CD4-positive, alpha-beta T cell treated with Interleukin-10 for 1 hour (primary cell): ENCODE results near the gene TMEM108.

ENCODE experiments used
- DNase-seq: peaks from one replicate; pipeline ENCODE4 v3.0.0-alpha.2; 2020

The TMEM108 gene

DNA sequence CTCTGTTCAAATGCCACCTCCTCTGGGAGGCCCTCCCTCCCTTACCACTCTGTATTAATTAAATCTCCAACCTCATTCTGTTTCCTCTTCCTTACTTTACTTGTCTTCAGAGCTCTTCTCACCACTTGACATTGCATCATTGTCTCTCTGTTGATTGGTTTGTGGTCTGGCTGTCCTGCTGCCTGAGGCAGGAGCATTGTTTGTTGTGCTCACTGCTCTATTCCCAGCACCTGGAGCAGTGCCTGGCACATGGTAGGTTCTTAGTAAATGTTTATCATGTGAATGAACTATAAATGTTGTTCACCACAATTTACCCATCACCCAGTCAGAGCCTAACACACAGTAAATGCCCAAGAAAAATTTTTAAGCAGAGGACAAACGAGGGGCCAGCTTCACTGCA is 355.0 kb downstream of the TMEM108 start:
- no peak for DNase-seq

DNA sequence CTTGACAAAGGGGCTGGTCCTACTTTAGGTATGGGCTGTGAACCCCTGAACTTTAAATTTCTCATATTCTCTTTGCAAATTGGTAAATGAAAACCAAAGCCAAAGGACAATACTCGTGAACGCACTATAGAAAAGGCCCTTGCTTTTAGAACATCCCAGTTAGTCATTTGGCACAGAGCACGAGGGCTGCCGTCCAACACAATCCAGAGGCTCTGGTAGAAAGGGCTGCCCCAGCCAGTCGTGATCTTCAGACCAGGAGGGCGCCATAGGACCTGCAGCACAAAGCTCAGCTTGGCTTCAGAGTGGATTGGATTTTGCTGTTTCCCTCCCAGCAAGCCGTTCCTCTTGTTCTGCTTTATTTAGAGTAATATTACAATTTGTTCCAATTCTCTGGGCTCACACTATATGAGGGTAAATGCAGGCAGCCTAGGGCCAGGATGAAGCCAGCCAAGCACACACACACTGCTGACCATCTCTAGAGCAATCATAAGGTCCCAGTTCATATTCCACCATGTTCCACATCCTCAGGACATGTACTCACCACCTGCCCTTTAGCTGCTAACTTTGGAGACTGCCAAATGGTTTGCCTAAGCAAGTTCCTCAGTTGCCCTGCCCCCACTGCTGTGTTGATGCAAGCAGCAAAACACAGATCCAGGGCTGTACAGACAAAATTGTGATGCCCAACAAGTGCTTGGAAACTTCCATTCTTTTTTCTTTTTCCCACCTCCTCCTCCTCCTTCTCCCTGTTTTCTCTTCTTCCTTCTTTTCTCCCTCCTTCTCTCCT is 355.7 kb downstream of the TMEM108 start:
- DNase-seq: no peak

DNA sequence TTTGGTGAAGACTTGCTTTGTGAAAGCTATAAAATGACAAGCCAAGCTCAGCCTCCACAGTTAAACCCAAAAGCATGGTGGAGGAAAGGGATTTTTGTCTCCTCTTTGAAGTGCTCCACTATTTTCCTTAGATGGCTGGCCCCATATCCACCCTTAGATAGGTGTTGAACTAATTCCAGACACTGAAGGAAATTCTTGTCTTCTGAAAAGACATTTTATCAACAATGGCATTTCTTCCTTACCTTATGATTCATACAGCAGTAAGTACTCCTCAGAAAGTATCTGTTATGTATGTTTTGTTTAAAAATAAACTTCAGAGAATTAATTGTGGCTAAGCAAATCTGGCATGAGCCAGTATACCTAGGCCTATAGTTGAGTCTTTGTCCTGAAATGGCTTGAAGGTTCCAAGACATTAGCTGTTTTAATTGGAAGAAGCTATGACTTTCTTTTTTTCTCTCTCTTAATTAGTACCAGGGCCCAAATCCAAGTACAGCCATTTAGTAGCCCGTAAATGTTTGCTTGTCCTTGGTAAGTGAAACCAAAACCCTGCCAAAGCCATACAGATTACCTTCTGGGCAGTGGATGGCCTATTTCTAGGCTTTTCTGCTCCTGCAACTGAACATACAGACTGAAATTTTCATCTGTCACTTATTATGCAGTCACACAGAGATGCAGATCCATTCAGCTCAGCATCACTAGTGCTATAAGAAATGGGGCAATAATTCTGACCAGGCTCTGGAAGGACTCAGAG is 356.5 kb downstream of the TMEM108 start:
- no peak for DNase-seq

DNA sequence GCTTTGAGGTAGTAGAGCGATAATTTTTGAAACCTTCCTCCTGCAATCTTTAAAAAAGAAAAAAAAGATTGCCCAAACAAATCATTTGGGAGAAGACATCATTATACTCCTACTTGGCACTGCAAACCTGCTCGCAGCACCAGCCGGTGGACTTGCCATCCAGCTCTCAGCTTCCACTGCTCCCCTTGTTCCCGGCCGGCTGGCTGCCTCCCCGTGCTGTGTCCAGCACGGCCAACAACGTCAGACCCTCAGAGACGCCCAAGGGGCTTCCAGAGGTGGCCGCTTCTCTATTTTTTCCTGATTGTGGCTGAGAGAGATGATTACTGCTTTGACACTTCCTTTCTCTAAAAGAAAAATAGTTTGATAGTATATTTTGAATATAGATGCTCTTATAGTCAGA is 358.7 kb downstream of the TMEM108 start:
- DNase-seq: no peak

DNA sequence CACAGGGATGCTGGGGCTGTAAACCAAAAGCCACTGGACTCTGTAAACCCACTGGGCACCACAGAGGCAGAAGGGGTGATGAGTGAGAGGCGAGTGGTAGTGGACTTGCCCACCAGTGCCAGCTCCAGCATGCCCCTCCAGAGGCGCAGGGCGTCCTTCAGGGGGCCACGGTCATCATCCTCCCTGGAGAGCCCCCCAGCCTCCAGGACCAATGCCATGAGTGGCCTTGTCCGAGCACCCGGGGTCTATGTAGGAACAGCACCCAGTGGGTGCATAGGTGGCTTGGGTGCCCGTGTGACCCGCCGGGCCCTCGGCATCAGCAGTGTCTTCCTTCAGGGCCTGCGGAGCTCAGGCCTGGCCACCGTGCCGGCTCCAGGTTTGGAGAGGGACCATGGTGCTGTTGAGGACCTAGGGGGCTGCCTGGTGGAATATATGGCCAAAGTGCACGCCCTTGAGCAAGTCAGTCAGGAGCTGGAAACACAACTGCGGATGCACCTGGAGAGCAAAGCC is 361.9 kb downstream of the TMEM108 start, which contains the start of gene BFSP2:
BFSP2 (plus strand) TSS at position 51 of the 510 bp plus-strand sequence; CDS start at position 79, 28 bp downstream.
- no peak for DNase-seq

DNA sequence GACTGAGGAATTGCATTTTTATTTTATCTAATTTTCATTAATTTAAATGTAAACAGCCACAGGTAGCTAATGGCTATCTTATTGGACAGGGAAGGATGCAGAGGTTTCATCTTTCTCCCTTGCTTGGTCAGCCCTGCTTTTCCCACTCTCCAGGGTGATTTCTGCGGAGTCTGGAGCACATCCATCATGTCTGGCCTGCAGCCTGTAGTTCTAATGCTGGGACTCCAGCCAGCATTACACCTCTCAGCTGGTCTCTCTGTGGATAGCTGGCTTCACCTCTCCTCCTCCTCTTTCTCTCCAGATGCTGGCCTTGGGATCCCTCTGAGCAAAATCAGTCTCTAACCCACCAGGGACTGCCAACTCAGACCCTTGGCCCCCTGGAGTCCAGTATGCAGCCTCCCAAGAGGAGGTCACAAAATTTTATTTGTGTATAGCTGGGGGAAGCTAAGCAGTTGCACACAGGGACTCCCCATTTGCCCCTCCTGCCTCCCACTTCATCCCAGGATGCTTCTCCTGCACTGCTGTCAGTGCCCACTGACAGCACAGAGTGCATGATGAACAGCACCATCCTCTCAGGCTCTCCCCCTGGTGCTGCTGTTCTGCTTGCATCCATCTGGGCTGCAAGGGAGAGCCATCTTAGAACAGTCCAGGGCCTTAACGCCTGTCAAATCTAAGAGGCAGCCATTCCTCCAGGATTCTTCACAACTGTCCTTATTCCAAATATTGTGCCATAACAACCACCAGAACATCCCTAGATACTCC is 363.4 kb downstream of the TMEM108 start:
- DNase-seq: no peak

DNA sequence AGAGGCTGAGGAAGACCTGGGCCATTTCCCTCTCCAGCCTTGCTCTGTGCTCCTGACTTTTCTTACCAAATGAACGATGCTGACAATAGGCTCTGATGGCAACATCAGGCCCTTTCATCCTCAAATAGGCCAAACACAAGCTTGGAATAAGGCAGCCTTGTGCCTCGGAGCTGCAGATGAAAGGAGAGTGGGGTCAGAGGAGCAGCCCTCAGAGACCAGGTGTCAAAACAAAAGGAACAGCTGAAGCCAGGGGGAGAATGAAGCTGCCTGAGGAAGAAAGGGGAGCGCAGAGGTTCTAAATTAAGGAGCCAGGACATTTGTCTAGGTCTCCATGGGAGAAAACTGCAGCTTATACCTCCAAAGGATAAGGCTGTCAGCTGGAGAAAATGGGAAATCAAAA is 366.7 kb downstream of the TMEM108 start:
- DNase-seq: no peak

DNA sequence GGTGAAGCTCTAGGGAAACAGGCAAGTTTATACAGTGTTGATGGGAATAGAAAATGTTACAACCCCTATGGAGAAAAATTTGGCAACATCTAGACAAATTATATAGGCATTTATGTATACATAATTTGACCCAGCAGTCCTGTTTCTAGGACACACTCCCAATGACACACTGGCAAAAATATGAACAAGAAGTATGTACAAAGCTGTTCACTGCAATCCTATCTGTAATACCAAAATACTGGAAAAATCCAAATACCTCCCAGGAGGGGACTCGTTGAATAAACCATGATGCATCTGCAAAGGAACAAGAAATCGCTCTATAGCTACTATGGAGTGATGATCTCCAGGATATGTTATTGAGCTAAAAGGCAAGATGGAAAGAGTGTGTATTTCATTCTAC is 370.2 kb downstream of the TMEM108 start:
- DNase-seq: no peak

DNA sequence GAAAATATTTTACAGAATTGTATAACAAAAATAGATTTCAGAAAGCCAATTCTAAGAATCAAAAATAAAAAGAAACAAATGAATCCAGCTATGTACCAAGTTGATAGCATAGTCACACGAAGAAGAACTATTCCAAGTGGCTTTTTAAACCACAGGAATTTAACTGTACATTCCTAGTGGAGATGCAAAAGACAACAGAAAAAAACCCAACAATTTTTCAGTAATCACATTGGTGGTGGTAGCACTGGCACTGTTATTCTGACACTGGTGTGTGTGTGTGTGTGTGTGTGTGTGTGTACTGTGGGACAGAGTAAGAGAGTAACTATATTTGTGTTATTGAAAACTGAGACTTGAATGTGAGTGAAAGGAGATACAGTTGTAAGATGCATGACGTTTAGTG is 370.8 kb downstream of the TMEM108 start:
- DNase-seq: no peak

DNA sequence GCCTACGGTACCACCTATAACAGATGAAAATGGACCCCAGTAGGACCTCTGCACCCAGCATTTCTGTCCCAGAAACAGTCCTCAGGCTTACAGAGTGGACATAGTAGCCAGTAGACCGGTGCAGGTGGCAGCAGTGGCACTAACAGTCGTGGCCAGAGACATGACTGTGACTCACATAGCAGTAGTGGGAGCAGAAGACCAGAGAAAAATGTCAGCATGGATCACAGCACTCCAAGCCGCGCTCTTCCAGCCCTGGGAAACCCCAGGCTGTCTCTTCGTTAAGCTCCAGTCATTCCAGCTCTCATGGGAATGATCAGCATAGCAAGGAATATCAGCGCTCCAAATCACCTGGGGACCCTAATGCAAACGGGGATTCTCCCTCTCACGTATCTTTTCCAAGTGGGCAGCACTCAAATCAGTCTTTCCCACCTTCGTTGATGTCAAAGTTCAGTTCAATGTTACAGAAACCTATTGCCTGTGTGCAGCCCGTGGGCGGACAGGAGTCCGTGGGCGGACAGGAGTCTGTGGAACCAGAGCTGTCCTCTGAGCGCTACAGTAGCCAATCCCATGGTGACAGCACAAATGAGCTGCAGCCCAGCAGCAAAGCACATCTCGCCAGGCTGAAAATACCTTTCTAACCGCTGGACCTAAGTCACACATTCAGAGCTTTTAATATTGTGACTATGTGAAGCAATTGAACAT is 372.2 kb downstream of the TMEM108 start:
- DNase-seq: no peak

DNA sequence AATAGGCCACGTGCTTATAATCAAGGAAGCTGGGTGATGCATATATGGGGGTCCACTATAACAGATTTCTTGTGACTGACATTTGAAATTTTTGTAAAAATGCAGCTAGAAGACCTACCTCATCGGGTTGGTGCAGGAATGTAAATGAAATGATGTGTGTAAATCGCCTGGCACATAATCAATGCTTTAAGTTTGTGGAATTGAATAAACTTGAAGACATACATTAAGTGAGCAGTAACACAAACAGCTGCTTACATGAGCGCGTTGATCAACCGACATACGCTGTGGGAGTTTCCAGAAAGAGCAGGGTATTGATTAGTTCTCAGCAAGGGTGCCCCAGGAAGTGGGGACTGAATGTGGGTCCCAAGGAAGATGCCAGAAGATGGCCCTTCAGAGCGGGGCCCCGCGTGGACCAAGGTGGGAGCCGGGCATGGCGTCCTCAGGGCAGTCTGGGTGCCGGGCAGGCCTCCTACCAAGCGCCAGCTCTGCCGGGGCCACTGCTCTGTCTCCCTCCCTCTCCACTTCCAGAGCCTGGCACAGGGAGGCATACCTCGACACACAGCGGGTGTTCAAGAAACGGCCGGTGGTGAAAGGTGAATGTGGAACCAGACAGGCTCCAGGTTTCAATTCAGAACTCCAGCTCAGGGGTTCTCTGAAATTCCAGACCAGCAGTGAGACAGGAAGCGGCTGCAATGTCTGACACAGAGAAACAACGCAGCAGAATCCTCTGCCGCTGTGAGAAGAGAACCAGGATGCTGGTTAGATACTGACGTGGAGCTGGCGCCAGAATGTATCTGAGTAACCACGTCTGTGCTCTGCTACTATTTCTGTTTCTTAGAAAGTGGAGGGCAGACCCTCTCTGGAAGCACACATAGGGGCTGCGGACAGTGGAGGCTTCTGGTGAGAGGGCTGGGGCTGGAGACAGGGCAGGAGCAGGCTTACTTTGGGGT is 374.3 kb downstream of the TMEM108 start:
- no peak for DNase-seq

DNA sequence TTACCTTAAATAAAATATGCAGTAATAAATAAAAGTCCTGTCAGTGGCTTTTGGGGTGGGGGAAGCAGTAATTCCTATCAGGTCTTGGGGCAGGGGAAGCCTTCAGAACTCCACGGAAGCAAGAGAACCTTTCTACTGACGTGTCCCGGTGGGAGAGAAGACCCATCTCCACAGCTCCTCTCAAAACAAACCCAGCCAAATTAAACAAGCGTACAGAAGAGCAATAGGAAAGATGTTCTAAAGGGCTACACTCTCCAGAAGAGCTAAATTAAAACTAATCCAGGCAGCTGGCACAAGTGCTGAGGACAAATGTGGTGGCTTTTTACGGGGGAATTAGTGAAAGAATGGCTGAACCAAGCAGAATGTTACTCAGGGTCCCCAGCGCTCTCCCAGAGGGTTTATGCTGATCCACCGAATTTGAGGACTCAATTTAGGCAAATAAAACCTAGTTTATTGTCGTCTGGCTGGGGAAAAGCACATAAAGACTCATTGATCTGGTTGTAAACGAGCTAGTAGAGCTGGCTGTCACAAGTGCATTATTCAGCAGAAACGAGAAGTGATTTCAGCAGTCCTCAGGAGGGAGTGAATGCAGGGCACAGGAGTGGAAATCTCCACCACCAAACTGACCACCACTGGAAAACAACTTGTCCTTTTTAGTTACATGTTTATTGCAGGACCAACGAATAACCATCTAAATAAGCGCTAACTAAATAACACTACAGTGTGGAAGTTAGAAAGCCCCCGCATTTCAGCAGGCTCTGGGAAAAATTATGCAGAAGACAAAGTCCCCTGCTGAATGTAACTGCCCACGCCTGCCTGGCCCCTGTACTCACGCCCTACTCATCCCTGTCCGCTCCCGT is 375.2 kb downstream of the TMEM108 start:
- DNase-seq: no peak

DNA sequence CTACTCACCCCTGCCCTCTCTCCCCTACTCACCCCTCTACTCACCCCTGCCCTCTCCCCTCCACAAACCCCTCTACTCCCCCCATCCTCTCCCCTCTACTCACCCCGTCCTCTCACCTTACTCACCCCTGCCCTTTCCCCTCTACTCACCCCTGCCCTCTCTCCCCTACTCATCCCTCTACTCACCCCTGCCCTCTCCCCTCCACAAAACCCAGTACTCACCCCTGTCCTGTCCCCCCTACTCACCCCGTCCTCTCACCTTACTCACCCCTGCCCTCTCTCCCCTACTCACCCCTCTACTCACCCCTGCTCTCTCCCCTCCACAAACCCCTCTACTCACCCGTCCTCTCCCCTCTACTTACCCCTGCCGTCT is 375.8 kb downstream of the TMEM108 start:
- DNase-seq: no peak

DNA sequence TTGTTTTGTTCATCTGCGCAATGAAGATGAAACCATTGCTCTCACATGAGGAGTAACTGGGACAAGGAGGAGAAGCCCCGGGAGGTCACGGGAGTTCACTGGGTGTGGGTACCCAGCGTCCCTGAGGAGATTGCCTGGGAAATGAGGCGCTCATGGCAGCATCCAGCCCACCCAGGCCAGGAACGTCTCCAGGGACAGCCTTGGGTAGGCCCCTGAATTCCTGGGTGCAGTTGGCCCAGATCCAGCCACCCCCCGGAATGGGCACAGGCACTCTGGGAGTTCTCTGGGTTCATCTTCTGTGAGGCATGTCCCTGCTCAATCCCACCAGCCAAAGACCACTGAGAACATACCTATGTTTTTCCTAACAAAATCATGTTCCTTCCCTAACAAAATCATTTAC is 380.2 kb downstream of the TMEM108 start:
- DNase-seq: no peak

DNA sequence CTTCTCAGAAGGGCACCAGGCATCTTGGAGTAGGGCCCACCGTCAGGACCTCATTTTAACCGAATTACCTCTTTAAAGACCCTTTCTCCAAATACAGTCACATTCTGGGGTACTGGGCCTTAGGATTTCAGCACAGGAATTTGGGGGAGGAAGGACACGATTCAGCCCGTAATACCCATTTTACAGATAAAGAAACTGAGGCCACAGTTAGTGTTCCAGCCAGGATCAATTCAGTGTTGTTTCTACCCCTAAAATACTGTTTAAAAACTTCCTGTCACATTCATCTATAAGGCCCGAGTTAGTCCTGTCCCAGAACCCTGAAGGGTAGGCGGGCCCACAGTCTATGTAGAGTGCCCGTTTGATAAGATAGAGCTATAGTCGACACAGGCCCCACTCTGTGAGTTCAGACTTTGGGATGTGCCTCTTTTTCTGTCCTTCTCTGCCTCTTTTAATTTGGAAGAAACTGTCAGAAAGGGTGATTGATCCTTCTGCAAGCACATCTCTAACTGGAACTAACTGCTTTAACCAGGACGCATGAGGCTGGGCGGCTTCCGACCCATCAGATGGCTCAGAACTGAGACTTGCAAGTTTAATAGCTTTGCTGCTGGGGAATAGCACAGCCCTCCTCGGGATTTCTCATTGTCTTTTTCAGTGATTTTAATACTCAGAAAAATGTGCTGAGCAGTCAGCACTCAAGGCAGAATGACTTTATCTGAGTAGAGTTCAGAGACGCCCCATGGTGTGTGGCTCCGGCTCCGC is 381.1 kb downstream of the TMEM108 start:
- no peak for DNase-seq

DNA sequence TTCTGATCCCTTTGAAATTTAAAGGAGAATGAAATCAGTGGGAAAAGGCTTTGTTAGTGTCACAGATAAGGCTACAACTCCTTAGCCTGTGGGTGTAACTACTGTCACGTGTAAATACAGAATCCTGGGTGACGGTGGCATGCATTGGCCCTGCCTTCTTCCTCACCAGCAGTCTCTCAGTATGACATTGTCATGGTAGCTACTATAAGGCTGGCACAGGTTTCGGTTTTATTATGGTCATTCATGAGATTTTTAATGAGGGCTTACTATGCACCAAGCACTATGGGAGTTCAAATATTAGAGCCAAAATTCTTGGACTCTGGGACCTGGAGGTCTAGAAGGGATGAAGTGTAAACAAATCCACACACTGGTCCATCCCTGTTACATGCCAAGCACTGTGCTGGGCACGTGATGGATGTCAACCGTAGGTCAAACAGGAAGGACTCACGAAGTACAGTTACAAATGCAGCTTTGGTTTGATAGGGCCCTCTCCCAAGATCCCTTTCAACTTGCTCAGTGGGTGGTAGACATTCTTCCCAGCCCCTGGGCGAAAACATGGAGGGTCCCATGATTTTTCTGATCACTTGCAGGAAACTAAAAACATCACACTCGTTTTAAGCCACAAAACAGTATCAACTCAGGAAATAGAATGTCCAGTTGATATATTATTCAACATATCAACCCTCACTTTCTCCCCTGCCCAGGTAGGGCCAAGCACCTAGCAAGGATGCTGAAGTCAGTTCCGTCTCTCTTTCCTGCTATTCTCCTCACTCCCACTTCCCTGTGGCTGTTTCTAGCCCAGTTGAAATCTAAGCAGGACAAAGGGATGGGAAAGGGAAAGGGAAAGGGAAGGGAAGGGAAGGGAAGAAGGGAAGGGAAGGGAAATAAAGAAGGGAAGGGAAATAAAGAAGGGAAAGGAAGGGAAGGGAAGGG is 387.0 kb downstream of the TMEM108 start:
- no peak for DNase-seq

DNA sequence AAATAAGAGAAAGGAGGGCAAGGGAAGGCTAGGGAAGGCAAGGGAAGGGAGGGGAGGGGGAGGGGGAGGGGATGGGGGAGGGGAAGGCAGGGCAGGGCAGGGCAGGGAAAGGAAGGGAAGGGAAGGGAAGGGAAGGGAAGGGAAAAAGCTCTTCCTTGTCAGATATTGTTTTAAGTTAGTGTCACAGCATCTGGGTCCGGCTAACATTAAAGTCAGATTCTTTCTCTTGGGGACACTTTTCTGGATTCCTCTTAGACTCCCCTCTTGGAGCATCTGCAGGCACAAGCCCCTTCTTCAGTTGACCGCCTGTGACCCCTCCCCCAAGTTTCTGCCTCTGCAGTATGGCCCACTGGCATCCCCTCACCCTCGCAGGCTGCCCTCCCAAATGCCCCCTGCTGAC is 387.7 kb downstream of the TMEM108 start:
- DNase-seq: no peak

DNA sequence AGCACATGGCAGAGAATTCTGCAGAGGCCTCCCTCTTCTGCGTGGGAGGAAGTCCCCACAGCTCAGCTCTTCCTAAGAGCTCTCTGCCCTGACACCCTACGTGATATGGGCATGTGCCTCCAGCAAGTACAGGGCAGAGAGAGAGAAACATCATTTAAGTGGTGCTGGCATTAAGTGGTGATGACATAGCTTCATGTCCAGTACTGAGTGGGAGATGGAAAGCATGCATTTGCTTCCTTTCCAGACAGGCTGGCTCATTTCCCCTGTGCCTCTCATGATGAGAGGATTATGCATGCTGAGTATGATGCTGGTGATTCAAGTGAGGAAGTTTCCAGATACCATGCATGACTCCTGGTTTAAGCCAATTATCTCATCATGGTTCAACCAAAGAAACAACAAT is 388.5 kb downstream of the TMEM108 start:
- DNase-seq: no peak

DNA sequence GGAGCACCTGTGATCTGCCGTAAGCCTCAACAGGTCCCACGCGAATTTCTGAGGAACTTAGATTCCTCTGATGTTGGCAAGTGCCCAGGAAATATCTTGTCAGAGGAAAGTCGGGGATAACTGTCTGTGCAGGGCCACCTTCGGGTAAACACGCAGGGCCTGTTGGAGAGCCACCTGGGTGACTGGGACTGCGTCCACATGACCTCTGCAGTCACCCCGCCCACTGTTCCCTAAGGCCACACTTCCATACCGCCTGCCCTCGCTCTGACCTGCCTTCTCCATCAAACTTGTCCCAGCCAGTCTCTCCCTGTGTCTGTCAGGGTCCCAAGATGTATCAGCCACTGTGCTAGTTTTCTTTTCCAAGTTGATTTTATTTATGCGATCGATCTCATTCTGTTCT is 390.4 kb downstream of the TMEM108 start:
- no peak for DNase-seq
